Left cardiac atrium (tissue), 4 donors: ENCODE measurements around the gene FKBP1A. TPM values are rescaled to one million over a fixed set of nuclear protein-coding genes. Genes with fewer than 3 reads are reported as not detected.
A peak's percentile ranks its signal among the peaks of the same experiment; 100 is the strongest.

Experiments used
- ATAC-seq, 2 donors: fragments of 200-7000 bp; cut with Tn5 transposase; one replicate each; pipeline ENCODE4 v1.9.1; 2020; ENCODE audit warnings: mild to moderate bottlenecking in 2 of 2, moderate library complexity in 2 of 2
- DNase-seq: peaks from one replicate; pipeline ENCODE4 v3.0.0-alpha.2; 2020
- intact Hi-C, 2 donors: fragments of 100-400 bp; cut with DNase I; formaldehyde crosslinking; loops; one replicate each; pipeline versions ENCODE4 v1.14.1 to v1.15.1; 2022 to 2023
- total RNA-seq, 2 donors: library from RNA; stranded (reverse); fragmentation: NEBNext Ultra II Directional; extraction: Animal tissue kit (Norgen Biotek cat#: 25700); gene quantifications; one replicate each; pipeline ENCODE4 v1.2.1, GENCODE V29; 2021
- donor health status: DM: no; HTN: yes; CAD: no.
- donor health status: DM: no; HTN: yes; CAD: no; lungs with severe emphysema.
- donor health status: DM: yes; HTN: yes; CAD: no.
- donor health status: Dilated cardiomyopathy.

The FKBP1A gene
- total RNA-seq, 2 donors from 2014 or later, result 154 to 214 TPM

GRCh38 chr20:1327827-1328679, 64.8 kb downstream of the FKBP1A start:
- intact Hi-C loops, result no loop called here
- DNase-seq, result no peak
- ATAC-seq, result no peak

GRCh38 chr20:1327241-1327653, 65.6 kb downstream of the FKBP1A start:
- intact Hi-C loops, result no loop called here
- DNase-seq (peak; percentile 69), ATAC-seq (peak in 1 of 2 donors; percentile 17)

GRCh38 chr20:1326031-1326930, 66.6 kb downstream of the FKBP1A start:
- peak; percentile 57 for DNase-seq
- intact Hi-C loops, result no loop called here
- ATAC-seq, result peak; percentile 5 to 7

- ATAC-seq, result peak; percentile 93 to 94
- DNase-seq, result peak; percentile 98
- intact Hi-C loops, result no loop called here
These were observed 67.5 kb downstream of the FKBP1A start for GRCh38 chr20:1325173-1326030.

GRCh38 chr20:1324598-1325172, 68.2 kb downstream of the FKBP1A start:
- ATAC-seq (no peak), DNase-seq (peak; percentile 28)
- intact Hi-C loops, result loop anchor here in 1 of 2 donors (5.0 kb wide), 1 partner anchor 63 kb away; no protein-coding TSS in a partner anchor

GRCh38 chr20:1323830-1324597, 68.8 kb downstream of the FKBP1A start:
- DNase-seq (peak; percentile 16), ATAC-seq (no peak)
- intact Hi-C loops, result loop anchor here (1.0 to 5.0 kb wide), 2 partner anchors 63 to 68 kb away; no protein-coding TSS in a partner anchor

GRCh38 chr20:1323256-1323655, 69.6 kb downstream of the FKBP1A start:
- DNase-seq (peak; percentile 15), ATAC-seq (no peak)
- intact Hi-C loops, result loop anchor here (1.0 to 5.0 kb wide), 2 partner anchors 64 to 69 kb away; no protein-coding TSS in a partner anchor

- intact Hi-C loops, result loop anchor here (1.0 to 5.0 kb wide), 2 partner anchors 65 to 70 kb away; no protein-coding TSS in a partner anchor
- ATAC-seq (no peak), DNase-seq (peak; percentile 76)
These were observed 70.2 kb downstream of the FKBP1A start for GRCh38 chr20:1322511-1323245.

GRCh38 chr20:1321654-1321939, 71.3 kb downstream of the FKBP1A start:
- DNase-seq (no peak), ATAC-seq (no peak)
- intact Hi-C loops, result loop anchor here in 1 of 2 donors (5.0 kb wide), 1 partner anchor 66 kb away; no protein-coding TSS in a partner anchor

- intact Hi-C loops, result loop anchor here in 1 of 2 donors (5.0 kb wide), 1 partner anchor 66 kb away; no protein-coding TSS in a partner anchor
- peak; percentile 27 for DNase-seq
These were observed 71.8 kb downstream of the FKBP1A start for GRCh38 chr20:1320902-1321653.

GRCh38 chr20:1320016-1320415, 72.8 kb downstream of the FKBP1A start:
- DNase-seq (no peak), ATAC-seq (no peak)
- intact Hi-C loops, result loop anchor here in 1 of 2 donors (5.0 kb wide), 1 partner anchor 67 kb away; no protein-coding TSS in a partner anchor

More at GRCh38 chr20:1320902-1321653, 71.8 kb downstream of the FKBP1A start:
- no peak for ATAC-seq

- ATAC-seq, result no peak
- intact Hi-C loops, result no loop called here
- no peak for DNase-seq
These were observed 73.4 kb downstream of the FKBP1A start for GRCh38 chr20:1319462-1319861.

GRCh38 chr20:1319051-1319450, 73.8 kb downstream of the FKBP1A start:
- ATAC-seq (no peak), DNase-seq (no peak)
- intact Hi-C loops, result no loop called here
